Inflammatory macrophage treated with lipopolysaccharide for 1 hour (primary cell): ENCODE results near the gene LIMA1.
"Not testable (repeated sequence)": the region's sequence is repeated elsewhere in the genome, so short reads cannot be mapped to it uniquely, and the experiment has no call there.

ENCODE experiments used
- DNase-seq, 2 donors: peaks; one replicate each; pipeline ENCODE4 v3.0.0-alpha.2; 2020 to 2022

The LIMA1 gene

DNA sequence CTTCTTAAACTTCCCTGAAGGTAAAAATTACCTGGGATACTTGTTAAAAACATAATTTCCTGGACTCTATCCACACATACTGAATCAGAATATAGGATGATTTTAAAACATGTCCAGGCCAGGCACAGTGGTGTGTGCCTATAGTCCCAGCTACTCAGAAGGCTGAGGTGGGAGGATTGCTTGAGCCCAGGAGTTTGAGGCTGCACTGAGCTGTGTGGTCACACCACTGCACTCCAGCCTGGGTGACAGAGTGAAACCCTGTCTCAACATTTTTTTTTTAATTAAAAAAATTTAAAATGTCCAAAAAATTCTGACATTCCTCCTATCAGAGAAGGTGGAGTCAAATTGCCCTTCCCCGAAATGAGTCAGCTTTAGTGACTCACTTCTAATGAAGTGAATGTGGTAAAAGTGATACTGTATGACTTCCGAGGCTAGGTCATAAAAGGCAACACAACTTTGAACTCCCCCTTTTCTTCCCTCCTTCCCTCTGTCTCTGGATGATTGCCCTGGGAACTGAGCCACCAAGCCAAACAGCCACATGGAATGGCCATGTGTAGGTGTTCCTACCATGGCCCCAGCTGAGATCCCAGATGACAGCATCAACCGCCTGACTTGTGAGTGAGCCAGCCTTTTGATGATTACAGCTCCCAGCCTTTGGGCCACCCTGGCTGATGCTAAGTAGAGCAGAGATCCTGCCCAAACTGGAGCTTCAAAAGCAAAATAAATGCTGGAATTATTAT lies 36.3 kb downstream of the LIMA1 start:
- DNase-seq = peak; percentile 51 to 83

DNA sequence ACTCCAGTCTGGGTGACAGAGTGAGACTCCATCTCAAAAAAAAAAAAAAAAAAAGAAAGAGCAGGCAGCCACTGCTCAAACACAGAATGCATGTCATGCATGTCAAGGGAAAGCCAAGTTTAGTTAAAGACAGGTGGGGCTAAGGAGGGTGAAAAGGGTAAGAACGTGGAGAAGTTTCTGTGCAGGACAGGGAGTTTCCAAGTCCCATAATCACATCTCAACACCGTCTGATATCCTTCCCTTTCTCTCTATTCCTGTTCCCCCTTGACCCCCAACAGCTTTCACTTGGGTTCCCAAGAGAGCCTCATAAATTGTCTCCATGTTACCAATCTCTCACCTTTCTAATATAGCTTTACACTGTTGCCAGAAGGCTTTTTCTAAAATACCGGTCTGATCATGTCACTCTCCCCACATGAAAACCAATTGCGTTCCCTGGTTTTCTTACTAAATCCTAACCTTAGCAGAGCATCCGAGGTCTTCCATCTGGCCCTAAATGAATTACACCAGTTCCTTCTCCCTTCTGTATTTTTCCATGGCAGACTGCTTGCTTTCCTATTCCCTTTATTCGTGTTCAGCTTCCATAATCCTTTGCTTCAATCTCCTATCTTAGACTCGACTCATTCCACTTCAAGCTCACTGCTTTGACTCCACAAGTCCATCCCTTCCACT lies 37.0 kb downstream of the LIMA1 start:
- DNase-seq = no peak

- DNase-seq = no peak
Observed at GRCh38 chr12:50243507-50243906, 39.8 kb downstream of the LIMA1 start.

DNA sequence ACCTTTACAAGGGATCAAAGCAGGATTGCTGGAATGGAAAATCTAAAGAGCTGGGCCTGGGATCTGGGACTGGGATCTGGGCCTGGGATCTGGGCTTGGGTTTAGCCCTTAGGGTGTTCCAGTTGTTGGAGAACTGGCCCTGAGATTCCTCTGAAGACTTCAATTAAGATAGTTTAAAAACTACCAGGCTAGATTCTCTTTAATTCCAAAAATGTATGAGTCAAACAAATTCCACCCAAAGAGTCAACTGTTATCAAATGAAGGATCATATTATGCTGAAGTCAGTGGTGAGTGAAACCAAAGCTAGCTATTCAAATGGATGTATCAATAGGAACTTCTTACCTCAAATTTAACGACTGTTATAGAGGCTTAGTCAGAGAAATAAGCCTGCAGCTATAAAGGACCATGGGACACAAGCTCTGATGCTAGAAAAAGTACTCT lies 40.5 kb downstream of the LIMA1 start:
- DNase-seq = no peak

DNA sequence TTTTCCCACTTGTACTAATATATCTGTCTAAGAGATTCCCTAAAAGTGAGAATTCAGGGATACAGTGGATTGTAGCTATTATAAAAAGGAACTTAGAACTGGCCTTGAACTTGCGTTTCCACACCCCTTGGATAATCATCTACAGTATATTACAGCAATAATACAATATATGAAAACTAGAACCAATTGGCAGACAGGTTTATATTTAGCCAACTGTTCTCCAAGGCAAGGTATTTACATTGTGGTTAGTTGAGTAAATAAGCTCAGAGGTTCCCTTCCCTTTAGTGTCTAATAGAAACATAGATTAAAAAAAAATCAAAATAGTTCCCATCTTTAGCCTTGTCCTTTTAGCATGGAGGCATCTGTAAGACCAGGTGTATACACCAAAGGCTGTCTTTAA lies 42.1 kb downstream of the LIMA1 start:
- no peak for DNase-seq

DNA sequence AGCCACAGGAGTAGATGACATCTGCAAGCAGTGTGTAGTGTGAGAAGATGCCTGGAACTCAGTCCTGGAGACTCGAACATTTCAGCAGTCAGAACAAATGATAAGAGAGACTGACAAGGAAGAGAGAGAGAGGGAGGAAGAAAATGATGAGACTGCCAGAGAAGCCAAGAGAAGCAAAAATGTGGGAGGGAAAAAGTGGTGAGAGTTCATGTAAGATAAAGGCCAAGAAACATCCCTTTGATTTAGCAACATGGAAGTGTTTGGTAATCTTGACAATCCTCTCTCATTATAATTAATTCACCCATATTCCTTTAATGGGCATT lies 42.6 kb downstream of the LIMA1 start:
- no peak for DNase-seq

DNA sequence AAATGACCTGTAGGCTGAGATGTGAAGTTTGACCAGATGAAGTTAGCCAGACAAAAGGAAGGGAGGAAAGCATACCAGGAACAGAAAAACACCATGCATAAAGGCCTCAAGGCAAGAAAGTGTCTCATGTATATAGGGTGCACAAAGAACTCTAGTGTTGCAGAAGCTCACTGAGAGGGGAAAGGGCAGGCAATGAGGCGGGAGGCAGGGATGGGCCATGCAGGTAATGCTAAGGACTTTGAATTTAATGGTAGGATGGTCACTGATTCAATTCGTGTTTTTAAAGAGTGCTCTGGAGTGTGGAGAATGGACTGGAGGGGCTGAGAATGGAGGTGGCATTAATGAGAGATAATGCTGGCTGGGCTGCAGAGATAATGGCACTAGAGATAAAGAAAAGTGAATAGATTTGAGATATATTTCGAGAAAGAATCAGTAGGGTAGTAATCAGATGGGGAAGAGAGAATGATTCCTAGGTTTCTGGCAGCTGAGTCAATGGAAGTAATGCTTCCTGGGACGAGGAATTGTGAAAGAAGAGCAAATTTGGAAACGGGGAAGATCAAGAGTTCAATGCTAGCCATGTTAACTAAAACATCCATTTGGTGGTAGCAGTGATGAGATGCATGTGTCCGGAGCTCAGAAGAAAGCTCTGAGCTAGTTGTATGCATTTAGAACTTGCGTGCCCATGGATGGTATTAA lies 43.1 kb downstream of the LIMA1 start:
- no peak for DNase-seq

DNA sequence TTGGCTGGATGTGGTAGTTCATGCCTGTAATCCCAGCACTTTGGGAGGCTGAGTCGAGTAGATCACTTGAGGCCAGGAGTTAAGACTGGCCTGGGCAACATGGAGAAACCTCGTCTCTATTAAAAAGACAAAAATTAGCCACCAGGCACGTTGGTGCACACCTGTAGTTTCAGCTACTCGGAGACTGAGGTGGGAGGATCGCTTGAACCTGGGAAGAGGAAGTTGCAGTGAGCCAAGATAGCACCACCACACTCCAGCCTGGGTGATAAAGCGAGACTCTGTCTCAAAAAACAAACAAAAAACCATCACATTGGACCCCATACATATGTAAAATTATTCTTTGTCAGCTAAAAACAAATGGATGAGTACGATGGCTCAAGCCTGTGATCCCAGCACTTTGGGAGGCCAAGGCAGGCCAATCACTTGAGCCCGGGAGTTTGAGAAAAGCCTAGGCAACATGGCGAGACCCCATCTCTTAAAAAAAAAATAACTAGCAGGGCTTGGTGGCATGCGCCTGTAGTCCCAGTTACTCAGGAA lies 43.9 kb downstream of the LIMA1 start:
- no peak for DNase-seq

GRCh38 chr12:50234347-50234746 lies 49.0 kb downstream of the LIMA1 start:
- DNase-seq = no peak

GRCh38 chr12:50232771-50233209 lies 50.5 kb downstream of the LIMA1 start:
- DNase-seq = no peak

GRCh38 chr12:50232206-50232605 lies 51.1 kb downstream of the LIMA1 start:
- no peak for DNase-seq

GRCh38 chr12:50231346-50231745 lies 52.0 kb downstream of the LIMA1 start:
- DNase-seq = no peak

GRCh38 chr12:50230217-50230616 lies 53.1 kb downstream of the LIMA1 start:
- no peak for DNase-seq

DNA sequence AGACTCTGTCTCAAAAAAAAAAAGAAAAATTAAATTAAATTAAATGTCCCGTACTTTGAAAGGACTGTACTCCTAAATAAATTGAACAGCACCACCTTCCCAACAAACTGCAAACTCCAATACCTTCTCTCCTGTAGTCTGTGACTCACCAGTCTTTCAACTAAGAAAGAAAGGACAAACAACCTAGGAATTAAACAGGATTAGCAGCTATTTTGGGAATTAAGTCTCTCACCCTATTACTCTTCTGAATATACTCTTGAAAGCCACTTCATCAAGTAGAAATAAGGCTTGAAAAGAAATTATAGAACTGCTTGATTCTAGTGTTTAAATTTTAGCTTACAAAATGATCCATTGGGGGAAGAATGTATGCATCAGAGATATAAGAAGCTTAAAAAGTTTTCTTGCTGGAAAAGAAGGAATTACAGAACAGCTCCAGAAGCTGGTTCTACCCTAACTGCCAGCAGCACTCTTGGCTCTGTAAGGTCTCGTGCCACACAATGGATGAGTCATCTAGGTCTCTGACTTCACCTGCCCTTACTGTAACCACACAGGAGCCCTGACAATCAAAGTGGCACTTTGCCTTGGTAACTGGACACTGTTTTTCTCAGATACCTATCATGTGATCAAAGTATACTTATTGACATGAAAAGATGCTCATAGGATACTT lies 59.2 kb downstream of the LIMA1 start:
- DNase-seq = no peak

GRCh38 chr12:50222275-50222783 lies 61.0 kb downstream of the LIMA1 start:
- peak; percentile 57 to 62 for DNase-seq

- peak; percentile 25 to 33 for DNase-seq
Observed at GRCh38 chr12:50221228-50222008, 61.9 kb downstream of the LIMA1 start.

- DNase-seq = peak; percentile 34 to 46
Observed at GRCh38 chr12:50220363-50220995, 62.8 kb downstream of the LIMA1 start.

- no peak for DNase-seq
Observed at GRCh38 chr12:50219544-50219943, 63.8 kb downstream of the LIMA1 start.

GRCh38 chr12:50219001-50219400 lies 64.3 kb downstream of the LIMA1 start:
- not testable (repeated sequence) for DNase-seq

- DNase-seq = no peak
Observed at GRCh38 chr12:50218386-50218785, 64.9 kb downstream of the LIMA1 start.

DNA sequence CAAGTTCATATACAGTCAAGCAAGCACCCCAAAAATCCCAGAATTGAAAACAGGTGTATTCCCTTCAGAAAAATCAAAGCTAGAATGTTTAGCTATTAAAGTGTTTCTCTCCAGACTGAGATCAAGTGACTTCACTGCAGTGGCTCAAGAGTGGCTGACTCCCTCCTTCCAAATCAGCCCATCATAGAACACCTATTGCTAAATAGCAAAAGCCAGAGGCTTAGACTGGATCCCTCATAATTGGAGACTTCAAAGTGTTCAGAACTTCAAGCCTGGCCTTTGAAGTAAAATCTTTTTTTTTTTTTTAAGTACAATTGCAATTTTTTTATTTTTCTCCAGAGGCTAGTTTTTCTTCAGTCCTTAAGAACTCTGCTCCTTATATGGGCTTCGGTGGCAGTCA lies 66.1 kb downstream of the LIMA1 start:
- no peak for DNase-seq

DNA sequence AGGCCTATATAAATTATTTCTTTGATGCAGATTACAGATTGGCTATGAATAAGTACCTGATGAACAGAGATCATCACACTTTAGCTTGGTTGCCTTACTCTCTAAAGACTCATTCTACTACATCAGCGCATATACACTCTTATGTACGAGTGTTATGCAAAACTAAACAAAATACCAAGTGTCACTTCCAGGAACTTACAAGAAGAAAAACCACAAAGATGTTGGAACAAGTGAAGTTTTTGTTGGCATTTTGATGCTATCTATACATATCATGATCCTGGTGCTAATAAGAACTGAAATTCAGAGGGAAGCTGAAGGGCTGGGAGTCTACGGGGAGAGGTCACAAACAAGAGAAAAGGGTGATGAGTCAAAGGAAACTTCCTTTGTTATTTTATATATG lies 68.3 kb downstream of the LIMA1 start:
- DNase-seq = no peak
